Measurements from ENCODE around the gene REV3L. TPM values are rescaled to one million over a fixed set of nuclear protein-coding genes. Genes with fewer than 3 reads are reported as not detected.

The REV3L gene
- total and polyA plus RNA-seq, 9 of the 15 experiments (the other 6 are each of a cell fraction or from before 2014, with no cell fraction given): 5.5 to 24.4 (median 14.4) TPM

DNA sequence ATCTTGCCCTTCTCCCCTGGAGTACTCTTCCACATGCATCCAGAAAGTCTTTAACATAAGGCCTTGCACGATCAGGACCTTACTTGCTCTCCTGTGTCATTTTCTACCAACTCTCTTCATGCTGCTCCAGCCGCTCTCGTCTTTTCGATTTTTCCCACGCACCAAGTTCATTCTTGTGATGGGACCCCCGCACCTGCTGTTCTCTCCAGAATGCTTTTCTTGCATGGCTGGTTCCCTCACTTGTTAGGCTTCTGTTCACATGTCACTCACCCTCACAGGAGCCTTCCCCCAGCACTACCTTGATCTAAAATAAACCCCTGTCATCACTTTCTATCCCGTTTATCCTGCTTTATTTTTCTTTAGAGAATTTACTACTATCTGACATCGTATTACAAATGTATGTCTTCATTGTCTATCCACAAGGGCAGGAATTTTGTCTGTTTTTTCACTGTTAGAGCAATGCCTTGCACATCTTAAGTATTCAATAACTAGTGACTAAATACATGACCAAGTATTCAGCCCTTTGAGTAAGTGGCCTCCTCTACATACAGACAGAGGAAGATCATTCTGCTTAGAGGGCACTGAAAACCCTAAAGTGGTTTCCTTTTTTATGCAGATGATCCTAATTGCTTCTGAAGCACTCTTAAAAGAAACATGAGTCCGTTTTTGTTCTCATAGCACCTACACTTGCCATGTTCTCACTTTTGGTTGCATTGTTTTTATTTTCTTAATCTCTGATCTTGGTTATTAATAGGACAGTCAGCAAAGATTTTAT, 228.8 kb downstream of the REV3L start:
- ATAC-seq: no peak
- in situ Hi-C loops (cut with MboI): loop anchor here (5.0 to 25.0 kb wide), 2 partner anchors 218 to 383 kb away; no protein-coding TSS in a partner anchor
- no TSS peak for BruUV-seq (replicated peaks)
- no peaks in the 10 kb centered on the region for H3K9me3 ChIP-seq (replicated peaks; ENCODE audit: control insufficient read depth, insufficient read depth, low read depth, low read length)
- no peaks in the 10 kb centered on the region for H3K9me1 ChIP-seq (ENCODE audit: control insufficient read depth, insufficient read depth, low read length)
- H2AFZ ChIP-seq (ENCODE audit: low read depth, low read length): no peak overlapping the region
- CTCF ChIA-PET (ENCODE audit: low intra/inter-chr PET ratio): no interaction called here
- H3K36me3 ChIP-seq (ENCODE audit: control insufficient read depth, insufficient read depth, low read length): no peaks in the 10 kb centered on the region
- H3K4me3 ChIP-seq: no peak overlapping the region
- H3K4me1 ChIP-seq (replicated peaks in 1 of 2; ENCODE audit: control insufficient read depth in 2 of 2, insufficient read depth in 2 of 2, low read length in 2 of 2): peaks cover 13 to 19% of the 10 kb centered on the region in 2 experiments
- POLR2A ChIA-PET: no interaction called here
- WGBS (ENCODE audit: insufficient coverage, low coverage, missing lambda C conversion rate): 52% methylated on average over 9 of the region's 9 CpGs
- FAIRE-seq: no peak
- TF ChIP-seq TGIF2 (CRISPR knock-in tag; IDR thresholded peaks at IDR 0.05): no peak
- TF ChIP-seq ZNF316 (IDR thresholded peaks at IDR 0.05): no peak
- no peak for TF ChIP-seq NR3C1 (CRISPR knock-in tag; IDR thresholded peaks at IDR 0.05)
- no peak for TF ChIP-seq HOXB6 (CRISPR knock-in tag; IDR thresholded peaks at IDR 0.05; ENCODE audit: borderline replicate concordance)
- TF ChIP-seq, protein P1, sequence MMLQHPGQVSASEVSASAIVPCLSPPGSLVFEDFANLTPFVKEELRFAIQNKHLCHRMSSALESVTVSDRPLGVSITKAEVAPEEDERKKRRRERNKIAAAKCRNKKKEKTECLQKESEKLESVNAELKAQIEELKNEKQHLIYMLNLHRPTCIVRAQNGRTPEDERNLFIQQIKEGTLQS (IDR thresholded peaks at IDR 0.05): no peak
- TF ChIP-seq, protein P1 (CRISPR knock-in tag; conservative IDR thresholded peaks at IDR 0.05): no peak
- no peak for TF ChIP-seq HDAC2 (IDR thresholded peaks at IDR 0.05)
- no peaks in the 10 kb centered on the region for H3K79me2 ChIP-seq (ENCODE audit: control insufficient read depth, insufficient read depth, low read length)
- no peak overlapping the region for H3K9ac ChIP-seq (ENCODE audit: insufficient read depth in 1 of 2, low read depth in 2 of 2, low read length in 2 of 2)
- H4K20me1 ChIP-seq (replicated peaks; ENCODE audit: control insufficient read depth, insufficient read depth, low read length): no peaks in the 10 kb centered on the region
- intact Hi-C loops (cut with micrococcal nuclease): loop anchor here (5.0 kb wide), 1 partner anchor 42 kb away; no protein-coding TSS in a partner anchor
- no peak for DNase-seq (ENCODE audit: extremely low read depth in 1 of 4, low spot score in 3 of 4)
- no peak overlapping the region for H3K27ac ChIP-seq (ENCODE audit: extremely low read depth, low read depth, low read length)
- H3K27me3 ChIP-seq (ENCODE audit: control insufficient read depth in 2 of 2, insufficient read depth in 2 of 2, low read length in 2 of 2): no peaks in the 10 kb centered on the region
- no peak overlapping the region for H3K4me2 ChIP-seq (ENCODE audit: insufficient read depth, low read length)
